HG03175 (cell line): Measurements from ENCODE around the gene TRIM37.
A peak's percentile ranks its signal among the peaks of the same experiment; 100 is the strongest.
"Not testable (repeated sequence)": the region's sequence is repeated elsewhere in the genome, so short reads cannot be mapped to it uniquely, and the experiment has no call there.

Experiments used
- ATAC-seq: cut with Tn5 transposase; IDR thresholded peaks from one replicate; pipeline ENCODE4 v1.9.1; 2021; ENCODE audit warnings: mild to moderate bottlenecking, moderate library complexity; ENCODE audit not compliant: unreplicated experiment

Gene TRIM37

GRCh38 chr17:59115474-59115873 lies 8.8 kb upstream of the TRIM37 start:
- ATAC-seq, result no peak

GRCh38 chr17:59111539-59111938 lies 4.9 kb upstream of the TRIM37 start:
- no peak for ATAC-seq

GRCh38 chr17:59110973-59111372 lies 4.3 kb upstream of the TRIM37 start:
- no peak for ATAC-seq

GRCh38 chr17:59108400-59109102 lies 1.9 kb upstream of the TRIM37 start:
- no peak for ATAC-seq

- no peak for ATAC-seq
These were observed 608 bp upstream of the TRIM37 start for GRCh38 chr17:59107306-59107670.

GRCh38 chr17:59105852-59106462 lies 723 bp downstream of the TRIM37 start:
- peak; percentile 17 for ATAC-seq

GRCh38 chr17:59101178-59101577 lies 5.5 kb downstream of the TRIM37 start:
- ATAC-seq, result no peak

- ATAC-seq, result no peak
These were observed 8.8 kb downstream of the TRIM37 start for GRCh38 chr17:59097876-59098275.

- ATAC-seq, result no peak
These were observed 11.7 kb downstream of the TRIM37 start for GRCh38 chr17:59094861-59095530.

- no peak for ATAC-seq
These were observed 12.9 kb downstream of the TRIM37 start for GRCh38 chr17:59093702-59094231.

GRCh38 chr17:59093145-59093701 lies 13.5 kb downstream of the TRIM37 start:
- no peak for ATAC-seq

GRCh38 chr17:59090593-59090992 lies 16.1 kb downstream of the TRIM37 start:
- ATAC-seq, result not testable (repeated sequence)

- ATAC-seq, result no peak
These were observed 22.5 kb downstream of the TRIM37 start for GRCh38 chr17:59084154-59084553.

GRCh38 chr17:59074494-59074893 lies 32.2 kb downstream of the TRIM37 start:
- no peak for ATAC-seq

GRCh38 chr17:59073972-59074371 lies 32.7 kb downstream of the TRIM37 start:
- no peak for ATAC-seq

- no peak for ATAC-seq
These were observed 36.8 kb downstream of the TRIM37 start for GRCh38 chr17:59069856-59070255.

- ATAC-seq, result no peak
These were observed 38.9 kb downstream of the TRIM37 start for GRCh38 chr17:59067756-59068155.

- ATAC-seq, result no peak
These were observed 39.3 kb downstream of the TRIM37 start for GRCh38 chr17:59067340-59067739.

GRCh38 chr17:59062509-59062908 lies 44.2 kb downstream of the TRIM37 start:
- ATAC-seq, result no peak

- no peak for ATAC-seq
These were observed 49.8 kb downstream of the TRIM37 start for GRCh38 chr17:59056857-59057256.

GRCh38 chr17:59049798-59050197 lies 56.9 kb downstream of the TRIM37 start:
- ATAC-seq, result no peak

GRCh38 chr17:59047616-59048015 lies 59.1 kb downstream of the TRIM37 start:
- ATAC-seq, result no peak
